ENCODE data around the gene CCDC146. TPM values are rescaled to one million over a fixed set of nuclear protein-coding genes. Genes with fewer than 3 reads are reported as not detected.

CCDC146 gene
- polyA plus RNA-seq, 1 of the 3 experiments (the other 2 are of a cell fraction) = 2.7 TPM

- no peak for TF ChIP-seq POLR2AphosphoS5 (IDR thresholded peaks at IDR 0.05; ENCODE audit: low read depth, low read length)
- no peak for TF ChIP-seq CTCF (IDR thresholded peaks at IDR 0.05)
- TF ChIP-seq PBX3 (IDR thresholded peaks at IDR 0.05) = no peak
- TF ChIP-seq RXRA (IDR thresholded peaks at IDR 0.05; ENCODE audit: borderline replicate concordance, low read depth) = no peak
- no peak for TF ChIP-seq IRF3 (IDR thresholded peaks at IDR 0.05; ENCODE audit: low read depth, low read length)
- TF ChIP-seq NFIC (IDR thresholded peaks at IDR 0.05; ENCODE audit: borderline replicate concordance) = no peak
Observed at GRCh38 chr7:77254915-77255314, 132.5 kb downstream of the CCDC146 start (continued).

GRCh38 chr7:77258014-77258413 lies 135.6 kb downstream of the CCDC146 start:
- no peak for TF ChIP-seq NRF1 (IDR thresholded peaks at IDR 0.05; ENCODE audit: low read depth, low read length)
- TF ChIP-seq MEF2A (IDR thresholded peaks at IDR 0.05; ENCODE audit: borderline replicate concordance, low read depth) = no peak
- TF ChIP-seq ELF1 (IDR thresholded peaks at IDR 0.05) = no peak
- TF ChIP-seq YY1 (IDR thresholded peaks at IDR 0.05; ENCODE audit: low read depth) = no peak
- TF ChIP-seq EP300 (IDR thresholded peaks at IDR 0.05; ENCODE audit: borderline replicate concordance in 1 of 2, low read depth in 1 of 2, low read length in 1 of 2) = 0 out of 4 replicates have a peak, but pooled peaks of 1 of the 2 experiments have one; percentile 12
- TF ChIP-seq GATA2 (CRISPR knock-in tag; IDR thresholded peaks at IDR 0.05) = peak; percentile 48
- ChIA-PET POLR2A (no interaction called here), CTCF (interaction anchor here (1.5 to 3.4 kb wide), 2 partner anchors 11 to 74 kb away, joined by 4 to 25 read pairs; no protein-coding TSS in a partner anchor)
- Histone ChIP-seq H3F3A (replicated peaks; ENCODE audit: insufficient read depth) (no peaks in the 10 kb centered on the region), H2AFZ (ENCODE audit: low read depth) (no peak overlapping the region), H3K9me3 (no peaks in the 10 kb centered on the region), H3K4me3 (ENCODE audit: low read depth in 2 of 2, low read length in 1 of 2) (no peak overlapping the region), H3K27me3 (ENCODE audit: insufficient read depth) (no peaks in the 10 kb centered on the region), H3K4me1 (ENCODE audit: control insufficient read depth in 1 of 2, insufficient read depth in 2 of 2, low read depth in 1 of 2, low read length in 1 of 2) (peaks cover 0 to 4% of the 10 kb centered on the region in 2 experiments; a peak in 1 of 4 replicates), H3K79me2 (ENCODE audit: insufficient read depth) (no peaks in the 10 kb centered on the region), H3K9ac (no peak overlapping the region), H3K9me2 (no peaks in the 10 kb centered on the region), H3K36me3 (replicated peaks in 1 of 2; ENCODE audit: control insufficient read depth in 1 of 2, insufficient read depth in 2 of 2, low read length in 1 of 2) (no peaks in the 10 kb centered on the region), H4K20me1 (ENCODE audit: insufficient read depth) (no peaks in the 10 kb centered on the region), H3K4me2 (no peak overlapping the region), H3K27ac (ENCODE audit: low read depth in 2 of 2, low read length in 1 of 2) (no peak overlapping the region)
- WGBS (ENCODE audit: low lambda C conversion rate) = 54% methylated on average over 1 of the region's 1 CpG
- DNase-seq = peak; percentile 69

GRCh38 chr7:77258593-77258992 lies 136.2 kb downstream of the CCDC146 start:
- Histone ChIP-seq H3K27me3 (ENCODE audit: insufficient read depth) (no peaks in the 10 kb centered on the region), H4K20me1 (ENCODE audit: insufficient read depth) (no peaks in the 10 kb centered on the region), H3K4me2 (no peak overlapping the region), H3K79me2 (ENCODE audit: insufficient read depth) (no peaks in the 10 kb centered on the region), H2AFZ (ENCODE audit: low read depth) (no peak overlapping the region), H3K4me1 (ENCODE audit: control insufficient read depth in 1 of 2, insufficient read depth in 2 of 2, low read depth in 1 of 2, low read length in 1 of 2) (peaks cover 0 to 4% of the 10 kb centered on the region in 2 experiments; a peak in 1 of 4 replicates), H3K36me3 (replicated peaks in 1 of 2; ENCODE audit: control insufficient read depth in 1 of 2, insufficient read depth in 2 of 2, low read length in 1 of 2) (no peaks in the 10 kb centered on the region), H3K27ac (ENCODE audit: low read depth in 2 of 2, low read length in 1 of 2) (no peak overlapping the region), H3K9me2 (no peaks in the 10 kb centered on the region), H3K9ac (no peak overlapping the region), H3K4me3 (ENCODE audit: low read depth in 2 of 2, low read length in 1 of 2) (no peak overlapping the region), H3F3A (replicated peaks; ENCODE audit: insufficient read depth) (no peaks in the 10 kb centered on the region), H3K9me3 (no peaks in the 10 kb centered on the region)
- CTCF ChIA-PET = interaction anchor here (0.7 to 3.4 kb wide), 3 partner anchors 11 to 73 kb away, joined by 3 to 25 read pairs (median 4); no protein-coding TSS in a partner anchor
- TF ChIP-seq PBX3 (IDR thresholded peaks at IDR 0.05) (no peak), JUND (IDR thresholded peaks at IDR 0.05) (no peak), ZBTB33 (IDR thresholded peaks at IDR 0.05; ENCODE audit: borderline replicate concordance, low read depth) (no peak), SMC3 (IDR thresholded peaks at IDR 0.05; ENCODE audit: low read depth, low read length) (no peak), GATA2 (CRISPR knock-in tag; IDR thresholded peaks at IDR 0.05) (no peak), MXI1 (IDR thresholded peaks at IDR 0.05; ENCODE audit: low read depth, low read length) (no peak), RFX5 (IDR thresholded peaks at IDR 0.05; ENCODE audit: low read length) (no peak), EP300 (IDR thresholded peaks at IDR 0.05; ENCODE audit: borderline replicate concordance in 1 of 2, low read depth in 1 of 2, low read length in 1 of 2) (no peak), YY1 (IDR thresholded peaks at IDR 0.05; ENCODE audit: low read depth) (no peak), SIN3A (IDR thresholded peaks at IDR 0.05; ENCODE audit: borderline replicate concordance, low read depth, low read length) (no peak), MEF2A (IDR thresholded peaks at IDR 0.05; ENCODE audit: borderline replicate concordance, low read depth) (no peak), NRF1 (IDR thresholded peaks at IDR 0.05; ENCODE audit: low read depth, low read length) (no peak)
- WGBS (ENCODE audit: low lambda C conversion rate) = 84% methylated on average over 6 of the region's 6 CpGs
- DNase-seq = no peak
- POLR2A ChIA-PET = no interaction called here
